HTERT RPE-1 (cell line): ENCODE data around the gene PHLPP1.

Experiments used
- in situ Hi-C: fragments of 300-500 bp; cut with MboI; formaldehyde crosslinking; loops from 4 replicates; pipeline ENCODE4 v1.14.3; 2020; ENCODE audit warnings: low sequenced_read_pairs

PHLPP1 gene

GRCh38 chr18:62769216-62769615, 53.9 kb downstream of the PHLPP1 start:
- in situ Hi-C loops, result no loop called here

- in situ Hi-C loops, result no loop called here
Observed at GRCh38 chr18:62771494-62772270, 56.3 kb downstream of the PHLPP1 start.

- in situ Hi-C loops, result no loop called here
Observed at GRCh38 chr18:62772860-62773584, 57.7 kb downstream of the PHLPP1 start.

- in situ Hi-C loops, result no loop called here
Observed at GRCh38 chr18:62773691-62774090, 58.4 kb downstream of the PHLPP1 start.

- in situ Hi-C loops, result no loop called here
Observed at GRCh38 chr18:62776024-62776570, 60.8 kb downstream of the PHLPP1 start.

- in situ Hi-C loops, result no loop called here
Observed at GRCh38 chr18:62777814-62778213, 62.5 kb downstream of the PHLPP1 start.

- in situ Hi-C loops, result no loop called here
Observed at GRCh38 chr18:62778976-62779869, 63.9 kb downstream of the PHLPP1 start.

- in situ Hi-C loops, result no loop called here
Observed at GRCh38 chr18:62781262-62781661, 65.9 kb downstream of the PHLPP1 start.

- in situ Hi-C loops, result no loop called here
Observed at GRCh38 chr18:62781893-62782292, 66.6 kb downstream of the PHLPP1 start.

- in situ Hi-C loops, result no loop called here
Observed at GRCh38 chr18:62784338-62784965, 69.1 kb downstream of the PHLPP1 start.

- in situ Hi-C loops, result no loop called here
Observed at GRCh38 chr18:62784966-62785413, 69.6 kb downstream of the PHLPP1 start.

GRCh38 chr18:62786689-62787088, 71.3 kb downstream of the PHLPP1 start:
- in situ Hi-C loops, result no loop called here

- in situ Hi-C loops, result no loop called here
Observed at GRCh38 chr18:62788111-62788510, 72.8 kb downstream of the PHLPP1 start.

GRCh38 chr18:62788876-62789275, 73.5 kb downstream of the PHLPP1 start:
- in situ Hi-C loops, result no loop called here

- in situ Hi-C loops, result no loop called here
Observed at GRCh38 chr18:62790871-62791772, 75.8 kb downstream of the PHLPP1 start.

- in situ Hi-C loops, result no loop called here
Observed at GRCh38 chr18:62792016-62792415, 76.7 kb downstream of the PHLPP1 start.

- in situ Hi-C loops, result no loop called here
Observed at GRCh38 chr18:62795813-62796212, 80.5 kb downstream of the PHLPP1 start.

GRCh38 chr18:62796216-62796621, 80.9 kb downstream of the PHLPP1 start:
- in situ Hi-C loops, result no loop called here

GRCh38 chr18:62797329-62797728, 82.0 kb downstream of the PHLPP1 start:
- in situ Hi-C loops, result no loop called here
